Calu3 (cell line): Measurements from ENCODE around the gene AADAT. TPM values are rescaled to one million over a fixed set of nuclear protein-coding genes. Genes with fewer than 3 reads are reported as not detected.
A peak's percentile ranks its signal among the peaks of the same experiment; 100 is the strongest.

Experiments
- Bru-seq: library from RNA; stranded (reverse); fragments of 400-500 nt; gene quantifications from one replicate; lab custom pipeline; 2021; lab: Mats Ljungman, UMichigan
- BruChase-seq, 2 experiments: library from RNA; stranded (reverse); fragments of 400-500 nt; gene quantifications; one replicate each; lab custom pipeline; 2021; lab: Mats Ljungman, UMichigan
- BruUV-seq: library from RNA; stranded (reverse); fragments of 400-500 nt; replicated peaks from 2 replicates; lab custom pipeline; 2021; lab: Mats Ljungman, UMichigan
- CTCF ChIA-PET: fragments of 300-600 bp; sonication (Branson Sonifier 250); formaldehyde crosslinking; loops from one replicate; lab custom pipeline; 2022; ENCODE audit warnings: antibody characterized with exemption; lab: Charles Lee
- DNase-seq: peaks from one replicate; pipeline ENCODE4 v3.0.0; 2022
- H3K27ac Mint-ChIP-seq: one replicate; pipeline ENCODE4 v1.8.0; 2022; ENCODE audit warnings: mixed read lengths; ENCODE audit not compliant: unreplicated experiment
- H3K27me3 Mint-ChIP-seq: one replicate; pipeline ENCODE4 v1.8.0; 2022; ENCODE audit warnings: mixed read lengths; ENCODE audit not compliant: unreplicated experiment
- H3K36me3 Mint-ChIP-seq: one replicate; pipeline ENCODE4 v1.8.0; 2022; ENCODE audit warnings: mild to moderate bottlenecking, moderate library complexity, mixed read lengths; ENCODE audit not compliant: insufficient read depth, unreplicated experiment
- H3K4me1 Mint-ChIP-seq: one replicate; pipeline ENCODE4 v1.8.0; 2022; ENCODE audit warnings: mild to moderate bottlenecking, low read depth, mixed read lengths; ENCODE audit not compliant: unreplicated experiment
- H3K4me3 Mint-ChIP-seq: one replicate; pipeline ENCODE4 v1.8.0; 2022; ENCODE audit warnings: mild to moderate bottlenecking, low read depth, moderate library complexity, mixed read lengths; ENCODE audit not compliant: unreplicated experiment
- H3K9me3 Mint-ChIP-seq: one replicate; pipeline ENCODE4 v1.8.0; 2022; ENCODE audit warnings: low read depth, mixed read lengths; ENCODE audit not compliant: unreplicated experiment
- intact Hi-C: fragments of 100-400 bp; cut with micrococcal nuclease; formaldehyde crosslinking; loops from one replicate; pipeline ENCODE4 v1.10.0; 2022; ENCODE audit not compliant: unreplicated experiment
- long read RNA-seq: library from polyadenylated mRNA; stranded (forward); transcript quantifications from one replicate; pipeline ENCODE4 v2.0.0, GENCODE V29; 2022
- total RNA-seq: library from RNA; stranded (reverse); gene quantifications from 2 replicates; pipeline ENCODE4 v1.2.3, GENCODE V29; 2022
- TF ChIP-seq, protein P1 (sequence below): fragments of 200-600 bp; IDR thresholded peaks from one replicate; pipeline ENCODE4 v1.8.0; 2022; ENCODE audit warnings: antibody characterized with exemption; ENCODE audit not compliant: unreplicated experiment

Gene AADAT
- total RNA-seq (7.6 and 13.8 TPM in 2 replicates), Bru-seq, nascent RNA (percentile 74 among the genes with signal in this experiment), BruChase-seq, experiment 1, labeled RNA remaining after a 6-hour chase (percentile 66 among the genes with signal in this experiment), BruChase-seq, experiment 2, labeled RNA remaining after a 2-hour chase (percentile 77 among the genes with signal in this experiment)
- long read RNA-seq, transcript AADAT-201 (13 exons, 2,261 nt): major isoform, 6 of 10 reads
- long read RNA-seq, partial matches to known transcripts: 1 of 10 reads
- long read RNA-seq, other reads (novel, unspliced or antisense): 3 of 10 reads

DNA sequence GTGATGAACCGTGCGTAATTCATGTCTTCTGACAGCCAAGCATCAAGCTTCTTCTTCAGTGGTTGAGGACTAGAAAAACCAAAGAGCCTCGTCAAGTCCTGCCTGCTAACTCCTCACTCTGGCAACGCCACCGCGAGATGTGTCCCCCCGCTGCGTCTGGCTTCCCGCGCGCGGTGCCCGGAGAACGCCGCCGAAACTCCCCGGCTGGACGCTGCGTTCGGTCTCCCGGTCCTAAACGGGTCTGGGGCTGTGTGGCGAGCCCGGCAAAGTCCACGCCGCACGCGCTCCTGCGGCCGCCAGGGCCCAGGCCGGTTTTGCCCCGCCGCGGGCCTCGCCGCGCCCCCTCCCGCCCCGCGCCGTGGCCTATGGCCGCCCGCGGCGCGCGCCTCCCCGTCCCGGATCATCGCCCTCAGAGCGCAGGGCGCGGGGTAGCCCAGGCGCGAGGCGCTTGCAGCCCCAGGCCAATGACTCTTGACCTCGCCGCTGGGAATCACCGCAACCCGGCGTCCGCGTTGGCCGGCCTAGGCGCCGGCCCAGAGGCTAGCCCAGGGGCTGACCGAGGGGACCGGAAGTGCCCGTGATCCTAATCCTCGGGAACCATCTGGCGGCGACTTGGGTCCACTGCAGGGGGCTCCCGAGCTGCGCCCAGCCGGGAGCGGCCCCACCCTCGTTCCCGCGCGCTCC is at the start of gene AADAT:
TSS of gene AADAT (minus strand) at position 289 of the 684 bp plus-strand sequence. CDS start at position 23, 266 bp downstream.
- BruUV-seq: no TSS peak
- H3K4me3 Mint-ChIP-seq: peak within 1 kb of the TSS; percentile 90
- H3K36me3 Mint-ChIP-seq: peaks cover 25% of the 10 kb centered on the region
- peak within 1 kb of the TSS; percentile 64 for H3K27ac Mint-ChIP-seq
- H3K9me3 Mint-ChIP-seq: no peaks in the 10 kb centered on the region
- peaks cover 10% of the 10 kb centered on the region for H3K4me1 Mint-ChIP-seq
- TF ChIP-seq, protein P1, sequence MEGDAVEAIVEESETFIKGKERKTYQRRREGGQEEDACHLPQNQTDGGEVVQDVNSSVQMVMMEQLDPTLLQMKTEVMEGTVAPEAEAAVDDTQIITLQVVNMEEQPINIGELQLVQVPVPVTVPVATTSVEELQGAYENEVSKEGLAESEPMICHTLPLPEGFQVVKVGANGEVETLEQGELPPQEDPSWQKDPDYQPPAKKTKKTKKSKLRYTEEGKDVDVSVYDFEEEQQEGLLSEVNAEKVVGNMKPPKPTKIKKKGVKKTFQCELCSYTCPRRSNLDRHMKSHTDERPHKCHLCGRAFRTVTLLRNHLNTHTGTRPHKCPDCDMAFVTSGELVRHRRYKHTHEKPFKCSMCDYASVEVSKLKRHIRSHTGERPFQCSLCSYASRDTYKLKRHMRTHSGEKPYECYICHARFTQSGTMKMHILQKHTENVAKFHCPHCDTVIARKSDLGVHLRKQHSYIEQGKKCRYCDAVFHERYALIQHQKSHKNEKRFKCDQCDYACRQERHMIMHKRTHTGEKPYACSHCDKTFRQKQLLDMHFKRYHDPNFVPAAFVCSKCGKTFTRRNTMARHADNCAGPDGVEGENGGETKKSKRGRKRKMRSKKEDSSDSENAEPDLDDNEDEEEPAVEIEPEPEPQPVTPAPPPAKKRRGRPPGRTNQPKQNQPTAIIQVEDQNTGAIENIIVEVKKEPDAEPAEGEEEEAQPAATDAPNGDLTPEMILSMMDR: peak; percentile 72
- CTCF ChIA-PET: no interaction called here
- peak; percentile 86 for DNase-seq
- intact Hi-C loops: no loop called here
- H3K27me3 Mint-ChIP-seq: no peaks in the 10 kb centered on the region

DNA sequence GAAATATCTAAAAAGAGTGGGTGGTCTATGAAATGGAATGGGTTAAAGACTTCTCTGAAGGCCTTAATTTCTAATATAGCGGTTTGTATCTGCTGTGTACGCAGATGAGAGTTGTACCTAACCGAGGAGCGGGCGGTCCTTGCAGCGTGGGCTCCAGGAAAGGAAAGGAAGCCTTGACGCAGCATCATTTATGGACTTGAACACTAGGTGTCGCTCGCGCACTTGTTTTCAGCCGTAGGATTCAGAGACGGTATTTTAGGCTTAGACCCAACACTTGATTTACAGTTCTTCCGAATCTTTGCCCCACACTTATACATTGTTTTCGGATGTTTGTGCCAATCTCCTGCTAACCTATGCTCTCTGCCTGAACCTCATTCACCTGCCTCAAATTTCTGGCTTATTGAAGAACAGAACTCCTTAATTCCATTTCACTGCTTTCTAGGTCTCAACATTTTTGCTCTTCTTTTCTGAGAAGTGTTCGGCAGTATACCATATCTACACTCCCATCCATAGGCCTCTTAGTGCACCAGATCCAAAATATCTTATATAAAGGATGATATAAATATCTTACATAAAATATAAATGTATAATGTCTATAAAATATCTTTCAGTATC is 48.9 kb upstream of the AADAT start:
- Mint-ChIP-seq H3K27ac (no peak overlapping the region), H3K4me1 (peaks cover 6% of the 10 kb centered on the region), H3K27me3 (no peaks in the 10 kb centered on the region), H3K9me3 (no peaks in the 10 kb centered on the region), H3K36me3 (no peaks in the 10 kb centered on the region), H3K4me3 (no peak overlapping the region)
- no TSS peak for BruUV-seq
- TF ChIP-seq, protein P1: peak; percentile 49
- peak; percentile 72 for DNase-seq
- CTCF ChIA-PET: no interaction called here
- intact Hi-C loops: loop anchor here (1.0 kb wide), 1 partner anchor 121 kb away; no protein-coding TSS in a partner anchor

DNA sequence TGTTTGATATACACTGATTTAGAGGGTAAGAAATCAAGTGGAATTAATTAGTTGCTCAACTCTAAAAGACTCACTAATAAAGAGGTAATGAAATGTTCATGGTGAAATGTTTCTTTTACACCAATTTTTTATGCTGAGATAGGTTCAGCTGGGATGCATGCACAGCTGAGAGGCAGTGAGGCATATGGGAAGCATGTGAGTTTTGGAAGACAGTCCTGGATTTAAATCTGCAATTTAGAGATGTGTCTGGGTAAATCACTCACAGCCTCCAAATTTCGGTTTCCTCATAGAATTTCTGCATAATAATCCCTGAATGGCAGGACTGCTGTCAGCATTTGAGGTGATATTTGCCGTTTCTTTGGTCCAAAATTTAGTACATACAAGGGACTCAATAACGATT is 48.2 kb upstream of the AADAT start:
- no peak for DNase-seq
- no TSS peak for BruUV-seq

DNA sequence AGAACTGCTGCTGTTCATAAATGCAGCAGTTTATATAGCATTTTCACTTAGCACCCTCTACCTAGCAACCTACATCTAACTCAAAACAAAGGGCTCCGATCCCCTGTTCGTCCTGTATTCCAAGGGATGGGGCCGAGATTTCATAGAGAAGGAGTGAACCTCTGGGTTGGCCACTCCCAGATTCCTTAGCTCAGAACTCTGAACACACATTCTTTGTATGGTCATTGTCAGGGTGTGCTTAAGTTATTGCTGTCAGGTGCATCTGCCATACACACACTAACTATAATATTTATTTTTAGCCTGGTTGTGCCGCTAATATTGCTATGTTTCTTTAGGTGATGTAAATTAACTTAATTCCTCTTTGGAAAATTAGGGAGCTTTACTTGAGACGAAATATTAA is 47.7 kb upstream of the AADAT start:
- Mint-ChIP-seq H3K4me3 (no peak overlapping the region), H3K4me1 (peaks cover 6% of the 10 kb centered on the region), H3K27me3 (no peaks in the 10 kb centered on the region), H3K27ac (no peak overlapping the region), H3K9me3 (peaks cover 6% of the 10 kb centered on the region), H3K36me3 (no peaks in the 10 kb centered on the region)
- no TSS peak for BruUV-seq
- DNase-seq: no peak
- CTCF ChIA-PET: no interaction called here
- intact Hi-C loops: no loop called here
- TF ChIP-seq, protein P1: no peak

More for the DNA sequence above, 48.2 kb upstream of the AADAT start:
- H3K36me3 Mint-ChIP-seq: no peaks in the 10 kb centered on the region
- H3K27ac Mint-ChIP-seq: no peak overlapping the region
- peaks cover 4% of the 10 kb centered on the region for H3K9me3 Mint-ChIP-seq
- H3K4me1 Mint-ChIP-seq: peaks cover 6% of the 10 kb centered on the region
- intact Hi-C loops: loop anchor here (1.0 kb wide), 1 partner anchor 121 kb away; no protein-coding TSS in a partner anchor
- H3K4me3 Mint-ChIP-seq: no peak overlapping the region
- H3K27me3 Mint-ChIP-seq: no peaks in the 10 kb centered on the region
- CTCF ChIA-PET: no interaction called here
- TF ChIP-seq, protein P1: no peak
